GM19238 (cell line): ENCODE measurements around the gene MARF1.
"Not testable (repeated sequence)": the region's sequence is repeated elsewhere in the genome, so short reads cannot be mapped to it uniquely, and the experiment has no call there.

ENCODE experiments used
- DNase-seq: peaks from one replicate; pipeline ENCODE4 v3.0.0; 2011; ENCODE audit warnings: low spot score; ENCODE audit not compliant: insufficient read length

The MARF1 gene

GRCh38 chr16:15631730-15632409, 11.1 kb downstream of the MARF1 start:
- no peak for DNase-seq

- no peak for DNase-seq
These were observed 21.1 kb downstream of the MARF1 start for GRCh38 chr16:15621889-15622288.

GRCh38 chr16:15621456-15621855, 21.5 kb downstream of the MARF1 start:
- no peak for DNase-seq

- no peak for DNase-seq
These were observed 22.3 kb downstream of the MARF1 start for GRCh38 chr16:15620611-15621195.

- DNase-seq, result no peak
These were observed 24.6 kb downstream of the MARF1 start for GRCh38 chr16:15618392-15618791.

- no peak for DNase-seq
These were observed 25.1 kb downstream of the MARF1 start for GRCh38 chr16:15617901-15618300.

- no peak for DNase-seq
These were observed 26.3 kb downstream of the MARF1 start for GRCh38 chr16:15616475-15617165.

GRCh38 chr16:15616012-15616411, 26.9 kb downstream of the MARF1 start:
- no peak for DNase-seq

GRCh38 chr16:15613676-15614075, 29.3 kb downstream of the MARF1 start:
- no peak for DNase-seq

GRCh38 chr16:15611610-15612009, 31.3 kb downstream of the MARF1 start:
- no peak for DNase-seq

- no peak for DNase-seq
These were observed 32.5 kb downstream of the MARF1 start for GRCh38 chr16:15610369-15610871.

- no peak for DNase-seq
These were observed 33.7 kb downstream of the MARF1 start for GRCh38 chr16:15609286-15609649.

GRCh38 chr16:15608398-15609285, 34.3 kb downstream of the MARF1 start:
- no peak for DNase-seq

GRCh38 chr16:15607700-15608396, 35.1 kb downstream of the MARF1 start:
- DNase-seq, result no peak

- DNase-seq, result not testable (repeated sequence)
These were observed 35.7 kb downstream of the MARF1 start for GRCh38 chr16:15607221-15607699.

- DNase-seq, result no peak
These were observed 36.3 kb downstream of the MARF1 start for GRCh38 chr16:15606518-15607220.

- DNase-seq, result no peak
These were observed 37.0 kb downstream of the MARF1 start for GRCh38 chr16:15605839-15606517.

GRCh38 chr16:15604460-15605440, 38.2 kb downstream of the MARF1 start:
- DNase-seq, result no peak
